Fibroblast of lung (primary cell): Measurements from ENCODE around the gene EXD2.

Experiments used
- EZH2 ChIP-seq: IDR thresholded peaks from 2 replicates; pipeline ENCODE4 v1.5.1; 2012; ENCODE audit warnings: low read length, control low read depth, mild to moderate bottlenecking; ENCODE audit errors: missing control alignments
- TF ChIP-seq, protein P1 (sequence below), 2 donors: IDR thresholded peaks in 1 of 2; conservative IDR thresholded peaks in 1 of 2; 1 replicate in 1 of 2; 2 replicates in 1 of 2; pipeline ENCODE4 v1.5.1; 2011 to 2012; ENCODE audit warnings: low read length in 2 of 2, control low read depth in 1 of 2, inconsistent platforms in 1 of 2, low read depth in 1 of 2, mild to moderate bottlenecking in 1 of 2

DNA sequence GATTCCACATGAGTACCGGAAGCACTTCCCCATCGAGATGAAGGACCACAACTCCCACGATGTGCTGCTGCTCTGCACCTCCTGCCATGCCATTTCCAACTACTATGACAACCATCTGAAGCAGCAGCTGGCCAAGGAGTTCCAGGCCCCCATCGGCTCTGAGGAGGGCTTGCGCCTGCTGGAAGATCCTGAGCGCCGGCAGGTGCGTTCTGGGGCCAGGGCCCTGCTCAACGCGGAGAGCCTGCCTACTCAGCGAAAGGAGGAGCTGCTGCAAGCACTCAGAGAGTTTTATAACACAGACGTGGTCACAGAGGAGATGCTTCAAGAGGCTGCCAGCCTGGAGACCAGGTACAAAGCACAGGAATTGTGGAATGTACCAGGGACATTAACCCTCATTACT, 46.3 kb downstream of the EXD2 start:
- no peak for TF ChIP-seq EZH2
- TF ChIP-seq, protein P1, sequence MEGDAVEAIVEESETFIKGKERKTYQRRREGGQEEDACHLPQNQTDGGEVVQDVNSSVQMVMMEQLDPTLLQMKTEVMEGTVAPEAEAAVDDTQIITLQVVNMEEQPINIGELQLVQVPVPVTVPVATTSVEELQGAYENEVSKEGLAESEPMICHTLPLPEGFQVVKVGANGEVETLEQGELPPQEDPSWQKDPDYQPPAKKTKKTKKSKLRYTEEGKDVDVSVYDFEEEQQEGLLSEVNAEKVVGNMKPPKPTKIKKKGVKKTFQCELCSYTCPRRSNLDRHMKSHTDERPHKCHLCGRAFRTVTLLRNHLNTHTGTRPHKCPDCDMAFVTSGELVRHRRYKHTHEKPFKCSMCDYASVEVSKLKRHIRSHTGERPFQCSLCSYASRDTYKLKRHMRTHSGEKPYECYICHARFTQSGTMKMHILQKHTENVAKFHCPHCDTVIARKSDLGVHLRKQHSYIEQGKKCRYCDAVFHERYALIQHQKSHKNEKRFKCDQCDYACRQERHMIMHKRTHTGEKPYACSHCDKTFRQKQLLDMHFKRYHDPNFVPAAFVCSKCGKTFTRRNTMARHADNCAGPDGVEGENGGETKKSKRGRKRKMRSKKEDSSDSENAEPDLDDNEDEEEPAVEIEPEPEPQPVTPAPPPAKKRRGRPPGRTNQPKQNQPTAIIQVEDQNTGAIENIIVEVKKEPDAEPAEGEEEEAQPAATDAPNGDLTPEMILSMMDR (conservative IDR thresholded peaks at IDR 0.05 in 1 of 2, IDR thresholded peaks at IDR 0.05 in 1 of 2; ENCODE audit: low read depth in 1 of 2, low read length in 2 of 2), result no peak
